GM21619 (cell line): ENCODE results near the gene SOHLH1.

Source experiments
- ATAC-seq: cut with Tn5 transposase; IDR thresholded peaks from one replicate; pipeline ENCODE4 v1.9.1; 2021; ENCODE audit not compliant: unreplicated experiment

SOHLH1 gene

GRCh38 chr9:135729480-135729879 is 30.2 kb upstream of the SOHLH1 start:
- ATAC-seq, result no peak

GRCh38 chr9:135728436-135729110 is 29.3 kb upstream of the SOHLH1 start:
- no peak for ATAC-seq

GRCh38 chr9:135727257-135727875 is 28.1 kb upstream of the SOHLH1 start:
- no peak for ATAC-seq

- no peak for ATAC-seq
Measured at GRCh38 chr9:135726138-135726853, 27.0 kb upstream of the SOHLH1 start.

- no peak for ATAC-seq
Measured at GRCh38 chr9:135724186-135724787, 25.0 kb upstream of the SOHLH1 start.

- no peak for ATAC-seq
Measured at GRCh38 chr9:135722365-135722764, 23.1 kb upstream of the SOHLH1 start.

GRCh38 chr9:135719472-135719871 is 20.2 kb upstream of the SOHLH1 start:
- ATAC-seq, result no peak

- no peak for ATAC-seq
Measured at GRCh38 chr9:135718616-135719015, 19.3 kb upstream of the SOHLH1 start.

GRCh38 chr9:135717410-135717809 is 18.1 kb upstream of the SOHLH1 start:
- no peak for ATAC-seq

- no peak for ATAC-seq
Measured at GRCh38 chr9:135716045-135716444, 16.8 kb upstream of the SOHLH1 start.

- ATAC-seq, result no peak
Measured at GRCh38 chr9:135715056-135715595, 15.8 kb upstream of the SOHLH1 start.

GRCh38 chr9:135714242-135715055 is 15.2 kb upstream of the SOHLH1 start:
- ATAC-seq, result no peak

- no peak for ATAC-seq
Measured at GRCh38 chr9:135712613-135713295, 13.5 kb upstream of the SOHLH1 start.

- no peak for ATAC-seq
Measured at GRCh38 chr9:135711881-135712280, 12.6 kb upstream of the SOHLH1 start.

GRCh38 chr9:135711391-135711790 is 12.1 kb upstream of the SOHLH1 start:
- ATAC-seq, result no peak

GRCh38 chr9:135708164-135708563 is 8.9 kb upstream of the SOHLH1 start:
- ATAC-seq, result no peak

- no peak for ATAC-seq
Measured at GRCh38 chr9:135707252-135708138, 8.2 kb upstream of the SOHLH1 start.

GRCh38 chr9:135706288-135706687 is 7.0 kb upstream of the SOHLH1 start:
- no peak for ATAC-seq

GRCh38 chr9:135705376-135705775 is 6.1 kb upstream of the SOHLH1 start:
- no peak for ATAC-seq
